ENCODE results near the gene CGB8.
"Not testable (repeated sequence)": the region's sequence is repeated elsewhere in the genome, so short reads cannot be mapped to it uniquely, and the experiment has no call there.

The CGB8 gene

DNA sequence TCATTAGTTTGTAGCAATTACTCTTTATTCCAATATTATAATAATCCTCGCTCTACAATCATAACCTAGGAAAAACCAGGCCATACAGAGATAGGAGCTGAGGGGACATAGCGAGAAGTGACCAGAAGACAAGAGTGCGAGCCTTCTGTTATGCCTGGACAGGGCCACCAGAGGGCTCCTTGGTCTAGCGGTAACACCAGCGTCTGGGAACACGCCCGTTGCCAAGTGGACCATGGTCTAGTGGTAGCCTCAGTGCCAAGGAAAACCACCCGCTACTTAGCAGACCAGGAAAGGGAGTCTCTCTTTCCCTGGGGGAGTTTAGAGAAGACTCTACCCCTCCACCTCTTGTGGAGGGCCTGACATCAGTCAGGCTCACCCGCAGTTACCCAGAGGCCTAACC is 26.0 kb upstream of the CGB8 start:
- TF ChIP-seq, protein P1, sequence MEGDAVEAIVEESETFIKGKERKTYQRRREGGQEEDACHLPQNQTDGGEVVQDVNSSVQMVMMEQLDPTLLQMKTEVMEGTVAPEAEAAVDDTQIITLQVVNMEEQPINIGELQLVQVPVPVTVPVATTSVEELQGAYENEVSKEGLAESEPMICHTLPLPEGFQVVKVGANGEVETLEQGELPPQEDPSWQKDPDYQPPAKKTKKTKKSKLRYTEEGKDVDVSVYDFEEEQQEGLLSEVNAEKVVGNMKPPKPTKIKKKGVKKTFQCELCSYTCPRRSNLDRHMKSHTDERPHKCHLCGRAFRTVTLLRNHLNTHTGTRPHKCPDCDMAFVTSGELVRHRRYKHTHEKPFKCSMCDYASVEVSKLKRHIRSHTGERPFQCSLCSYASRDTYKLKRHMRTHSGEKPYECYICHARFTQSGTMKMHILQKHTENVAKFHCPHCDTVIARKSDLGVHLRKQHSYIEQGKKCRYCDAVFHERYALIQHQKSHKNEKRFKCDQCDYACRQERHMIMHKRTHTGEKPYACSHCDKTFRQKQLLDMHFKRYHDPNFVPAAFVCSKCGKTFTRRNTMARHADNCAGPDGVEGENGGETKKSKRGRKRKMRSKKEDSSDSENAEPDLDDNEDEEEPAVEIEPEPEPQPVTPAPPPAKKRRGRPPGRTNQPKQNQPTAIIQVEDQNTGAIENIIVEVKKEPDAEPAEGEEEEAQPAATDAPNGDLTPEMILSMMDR (IDR thresholded peaks at IDR 0.05; ENCODE audit: unreplicated experiment in 3 of 3): peak; percentile 67 to 74 (median 71)
- H3K27me3 Mint-ChIP-seq (ENCODE audit: low read depth): peaks cover 53% of the 10 kb centered on the region
- H3K9me3 Mint-ChIP-seq; H3K27ac Mint-ChIP-seq; H3K4me3 Mint-ChIP-seq; H3K36me3 Mint-ChIP-seq (ENCODE audit: low read depth): not testable (repeated sequence)
- H3K4me1 Mint-ChIP-seq: peaks cover 20% of the 10 kb centered on the region

DNA sequence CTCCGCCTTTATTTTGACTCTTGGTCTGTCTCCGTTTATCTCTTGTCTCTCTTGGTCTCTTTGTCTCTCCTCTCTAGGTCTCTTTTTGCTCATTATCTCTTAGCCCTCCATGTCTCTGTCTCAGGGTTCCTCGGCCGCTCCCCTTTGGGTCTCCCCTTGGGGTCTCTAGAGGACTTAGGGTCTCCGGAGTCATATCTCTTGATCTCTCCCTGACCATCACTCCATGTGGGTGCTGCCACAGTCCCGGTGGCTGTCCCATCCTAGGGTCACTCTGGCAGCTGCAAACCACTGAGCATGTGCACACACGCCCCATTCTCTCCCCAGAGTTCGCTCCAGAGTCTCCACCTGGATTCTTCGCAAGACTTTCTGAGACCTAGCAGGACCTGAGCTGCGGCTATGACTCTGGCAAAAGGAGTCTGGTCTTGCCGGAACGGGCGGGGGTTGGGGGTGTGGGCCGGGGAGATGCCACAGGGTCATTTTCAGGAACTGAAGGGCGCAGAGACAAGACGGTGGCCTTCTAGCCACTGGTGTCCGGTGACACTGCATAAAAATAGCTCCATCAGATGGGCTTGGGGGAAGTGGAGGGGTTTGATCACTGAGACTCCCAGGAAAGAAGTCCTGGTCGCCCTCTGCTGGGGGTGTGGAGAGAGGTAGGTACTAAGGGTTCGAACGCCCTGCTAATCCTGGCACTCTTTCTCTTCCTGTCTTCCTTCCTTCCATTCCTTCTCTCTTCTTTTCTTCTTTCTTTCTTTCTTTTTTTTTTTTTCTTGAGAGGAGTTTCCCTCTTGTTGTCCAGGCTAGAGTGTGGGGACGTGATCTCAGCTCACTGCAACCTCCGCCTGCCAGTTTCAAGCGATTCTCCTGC is 24.8 kb upstream of the CGB8 start:
- Mint-ChIP-seq H3K9me3 (peaks cover 16% of the 10 kb centered on the region), H3K27me3 (ENCODE audit: low read depth) (peaks cover 64% of the 10 kb centered on the region), H3K27ac (no peak overlapping the region), H3K4me1 (peaks cover 20% of the 10 kb centered on the region), H3K36me3 (ENCODE audit: low read depth) (peaks cover 10% of the 10 kb centered on the region), H3K4me3 (peak overlapping the region; percentile 45 to 71 (median 66))
- TF ChIP-seq, protein P1 (IDR thresholded peaks at IDR 0.05; ENCODE audit: unreplicated experiment in 3 of 3): no peak

DNA sequence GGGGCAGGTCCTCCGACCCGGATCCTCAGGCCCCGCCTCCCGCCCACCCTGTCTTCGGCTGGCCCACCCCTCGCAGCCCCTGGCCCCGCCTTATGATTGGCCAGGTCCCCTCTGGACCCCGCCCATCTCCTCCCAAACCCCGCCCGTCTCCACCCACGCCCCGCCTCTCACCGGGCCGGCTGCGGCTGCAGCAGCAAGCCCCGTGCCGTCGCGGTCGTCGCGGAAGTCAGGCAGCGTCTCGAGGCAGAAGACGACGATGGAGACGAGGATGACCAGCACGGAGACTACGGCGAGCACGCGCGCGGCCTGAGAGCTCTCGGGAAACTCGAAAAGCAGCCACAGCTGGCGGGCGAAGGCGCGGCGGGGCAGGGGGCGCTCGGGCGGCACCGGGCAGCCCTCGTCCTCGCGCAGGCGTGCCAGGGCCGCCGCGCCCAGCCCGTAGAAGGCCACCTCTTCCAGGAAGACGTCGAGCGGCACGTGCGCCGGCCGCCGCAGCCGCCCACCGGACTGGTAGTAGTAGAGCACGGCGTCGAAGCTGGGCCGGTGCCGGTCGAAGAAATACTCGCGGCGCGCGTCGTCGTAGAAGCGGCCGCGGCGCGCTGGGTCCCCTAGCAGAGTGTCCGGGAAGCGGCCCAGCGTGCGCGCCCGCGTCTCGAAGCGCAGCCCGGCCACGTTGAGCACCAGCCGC is 23.1 kb upstream of the CGB8 start:
- TF ChIP-seq, protein P1 (IDR thresholded peaks at IDR 0.05; ENCODE audit: unreplicated experiment in 3 of 3): no peak
- Mint-ChIP-seq H3K27me3 (ENCODE audit: low read depth) (peaks cover 72% of the 10 kb centered on the region), H3K36me3 (ENCODE audit: low read depth) (peaks cover 10% of the 10 kb centered on the region), H3K27ac (no peak overlapping the region), H3K4me1 (peaks cover 31% of the 10 kb centered on the region), H3K9me3 (peaks cover 16% of the 10 kb centered on the region), H3K4me3 (peak overlapping the region; percentile 55 to 72 (median 69))

DNA sequence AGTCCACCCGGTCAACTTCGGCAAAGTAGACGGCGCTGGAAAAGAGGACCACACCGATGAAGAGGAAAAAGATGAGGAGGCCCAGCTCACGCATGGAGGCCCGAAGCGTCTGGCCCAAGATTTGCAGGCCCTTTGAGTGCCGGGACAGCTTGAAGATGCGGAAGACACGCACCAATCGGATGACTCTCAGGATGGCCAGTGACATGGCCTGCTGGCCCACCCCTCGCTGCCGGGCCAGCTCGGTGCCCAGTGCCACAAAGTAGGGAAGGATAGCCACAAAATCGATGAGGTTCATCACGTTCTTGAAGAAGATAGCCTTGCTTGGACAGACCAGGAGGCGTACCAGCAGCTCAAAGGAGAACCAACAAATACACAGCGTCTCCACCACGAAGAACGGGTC is 21.5 kb upstream of the CGB8 start:
- Mint-ChIP-seq H3K27me3 (ENCODE audit: low read depth) (peaks cover 80% of the 10 kb centered on the region), H3K9me3 (peaks cover 16% of the 10 kb centered on the region), H3K27ac (no peak overlapping the region), H3K4me1 (peaks cover 47% of the 10 kb centered on the region), H3K36me3 (ENCODE audit: low read depth) (peaks cover 10% of the 10 kb centered on the region), H3K4me3 (peak overlapping the region in 2 of 3 experiments; percentile 2 to 33)
- TF ChIP-seq, protein P1 (IDR thresholded peaks at IDR 0.05; ENCODE audit: unreplicated experiment in 3 of 3): no peak

- H3K36me3 Mint-ChIP-seq (ENCODE audit: low read depth): peaks cover 10% of the 10 kb centered on the region
- TF ChIP-seq, protein P1 (IDR thresholded peaks at IDR 0.05; ENCODE audit: unreplicated experiment in 3 of 3): no peak
- no peak overlapping the region for H3K27ac Mint-ChIP-seq
- H3K4me3 Mint-ChIP-seq: no peak overlapping the region
- H3K27me3 Mint-ChIP-seq (ENCODE audit: low read depth): peaks cover 68% of the 10 kb centered on the region
- H3K4me1 Mint-ChIP-seq: peaks cover 47% of the 10 kb centered on the region
- peaks cover 16% of the 10 kb centered on the region for H3K9me3 Mint-ChIP-seq
These were observed 20.1 kb upstream of the CGB8 start for GRCh38 chr19:49069026-49069425.
